PC-3 (cell line): ENCODE data around the gene SARDH. TPM values are rescaled to one million over a fixed set of nuclear protein-coding genes. Genes with fewer than 3 reads are reported as not detected.

Experiments used
- ATAC-seq: fragments of 200-7000 bp; cut with Tn5 transposase; 2 replicates; pipeline ENCODE4 v1.9.1; 2020; ENCODE audit warnings: mild to moderate bottlenecking, moderate library complexity
- BruUV-seq: library from RNA; stranded (reverse); fragments of 400-500 nt; replicated peaks from 2 replicates; lab custom pipeline; 2021; lab: Mats Ljungman, UMichigan
- CTCF ChIA-PET: fragments of 300-600 bp; sonication (Branson Sonifier 250); formaldehyde crosslinking; loops from one replicate; lab custom pipeline; 2022; ENCODE audit warnings: antibody characterized with exemption; lab: Charles Lee
- POLR2A ChIA-PET: fragments of 300-600 bp; sonication (Branson Sonifier 250); formaldehyde crosslinking; loops from one replicate; lab custom pipeline; 2022; ENCODE audit warnings: antibody characterized with exemption; ENCODE audit not compliant: unreplicated experiment; lab: Charles Lee
- DNase-seq: peaks from one replicate; pipeline ENCODE4 v3.0.0-alpha.2; 2015
- H2AFZ ChIP-seq: fragments of 300-600 bp; sonication (generic); 2 replicates; pipeline ENCODE4 v1.6.0; 2016; ENCODE audit warnings: antibody characterized with exemption, low read length
- H3F3A ChIP-seq: fragments of 300-600 bp; sonication (generic); one replicate; pipeline ENCODE4 v1.6.0; 2017; ENCODE audit warnings: antibody characterized with exemption, low read length, control low read depth, mild to moderate bottlenecking; ENCODE audit not compliant: unreplicated experiment
- H3K27ac ChIP-seq: fragments of 300-600 bp; sonication (generic); 2 replicates; pipeline ENCODE4 v1.5.1; 2016; ENCODE audit warnings: mild to moderate bottlenecking, low read length
- H3K27me3 ChIP-seq: fragments of 300-600 bp; sonication (generic); 2 replicates; pipeline ENCODE4 v1.6.1; 2016; ENCODE audit warnings: low read length, mixed read lengths
- H3K36me3 ChIP-seq: fragments of 300-600 bp; sonication (generic); 2 replicates; pipeline ENCODE4 v1.6.1; 2016; ENCODE audit warnings: low read depth, mixed run types, low read length, mixed read lengths
- H3K4me1 ChIP-seq: fragments of 300-600 bp; sonication (generic); 2 replicates; pipeline ENCODE4 v1.5.1; 2016; ENCODE audit warnings: low read length; ENCODE audit not compliant: insufficient read depth
- H3K4me2 ChIP-seq: fragments of 300-600 bp; sonication (generic); 2 replicates; pipeline ENCODE4 v1.6.0; 2016; ENCODE audit warnings: low read length
- H3K4me3 ChIP-seq: fragments of 300-600 bp; sonication (generic); 2 replicates; pipeline ENCODE4 v1.5.1; 2016; ENCODE audit warnings: mild to moderate bottlenecking, low read length, mixed read lengths
- H3K79me2 ChIP-seq: fragments of 300-600 bp; sonication (generic); 2 replicates; pipeline ENCODE4 v1.6.1; 2017; ENCODE audit warnings: low read length, mixed read lengths
- H3K9ac ChIP-seq: fragments of 300-600 bp; sonication (generic); 2 replicates; pipeline ENCODE4 v1.6.0; 2016; ENCODE audit warnings: mild to moderate bottlenecking, low read length
- H3K9me2 ChIP-seq: fragments of 300-600 bp; sonication (generic); replicated peaks from 2 replicates; pipeline ENCODE4 v1.6.1; 2016; ENCODE audit warnings: mixed run types, low read length, mixed read lengths
- H3K9me3 ChIP-seq: fragments of 300-600 bp; sonication (generic); 2 replicates; pipeline ENCODE4 v1.6.1; 2016; ENCODE audit warnings: low read length, mixed read lengths
- H4K20me1 ChIP-seq: fragments of 300-600 bp; sonication (generic); 2 replicates; pipeline ENCODE4 v1.6.1; 2016; ENCODE audit warnings: low read length, mixed read lengths
- CTCF ChIP-seq: fragments of 300-600 bp; sonication (generic); conservative IDR thresholded peaks from 2 replicates; pipeline ENCODE4 v1.5.1; 2017; ENCODE audit warnings: antibody characterized with exemption, low read depth, mild to moderate bottlenecking, low read length
- EZH2 ChIP-seq: fragments of 300-600 bp; sonication (generic); IDR thresholded peaks from one replicate; pipeline ENCODE4 v1.6.1; 2017; ENCODE audit warnings: antibody characterized with exemption, mild to moderate bottlenecking, low read length; ENCODE audit not compliant: unreplicated experiment
- EZH2phosphoT487 ChIP-seq: fragments of 300-600 bp; sonication (generic); IDR thresholded peaks from 2 replicates; pipeline ENCODE4 v1.6.1; 2018; ENCODE audit warnings: mild to moderate bottlenecking, antibody characterized with exemption, low read length, borderline replicate concordance
- intact Hi-C: fragments of 100-400 bp; cut with micrococcal nuclease; formaldehyde crosslinking; loops from 2 replicates; pipeline ENCODE4 v1.9.0; 2023
- total RNA-seq: library from RNA; depleted of rRNA; stranded (reverse); fragments of >200 nt; gene quantifications from 2 replicates; pipeline ENCODE4 v1.2.3, GENCODE V29; 2014

SARDH gene
- total RNA-seq, 1 experiment from 2014 or later: 3.4 TPM

- Histone ChIP-seq H2AFZ (no peak overlapping the region), H3K36me3 (no peaks in the 10 kb centered on the region), H3K4me1 (no peaks in the 10 kb centered on the region), H3K79me2 (no peaks in the 10 kb centered on the region), H3K27ac (no peak overlapping the region), H3K4me3 (no peak overlapping the region), H3K9ac (no peak overlapping the region), H3K4me2 (no peak overlapping the region), H4K20me1 (no peaks in the 10 kb centered on the region), H3K27me3 (no peaks in the 10 kb centered on the region), H3K9me2 (no peaks in the 10 kb centered on the region), H3F3A (no peaks in the 10 kb centered on the region), H3K9me3 (no peaks in the 10 kb centered on the region)
- no peak for ATAC-seq
- no TSS peak for BruUV-seq
- CTCF ChIA-PET: no interaction called here
- POLR2A ChIA-PET: no interaction called here
- DNase-seq: no peak
- TF ChIP-seq CTCF (no peak), EZH2phosphoT487 (no peak)
- intact Hi-C loops: no loop called here
Measured at GRCh38 chr9:133665535-133665934, 72.6 kb downstream of the SARDH start.

- H3K27me3 ChIP-seq: no peaks in the 10 kb centered on the region
Measured at GRCh38 chr9:133665096-133665495, 73.1 kb downstream of the SARDH start.

More at GRCh38 chr9:133665096-133665495, 73.1 kb downstream of the SARDH start:
- no peaks in the 10 kb centered on the region for H3K36me3 ChIP-seq
- no peak for TF ChIP-seq EZH2phosphoT487
- TF ChIP-seq EZH2: no peak
- TF ChIP-seq CTCF: no peak
- H3F3A ChIP-seq: no peaks in the 10 kb centered on the region
- no peak overlapping the region for H3K27ac ChIP-seq
- H3K9ac ChIP-seq: no peak overlapping the region
- CTCF ChIA-PET: no interaction called here
- no peak overlapping the region for H2AFZ ChIP-seq
- H4K20me1 ChIP-seq: no peaks in the 10 kb centered on the region
- H3K79me2 ChIP-seq: no peaks in the 10 kb centered on the region
- DNase-seq (no peak), ATAC-seq (no peak)
- no peak overlapping the region for H3K4me3 ChIP-seq
- no peaks in the 10 kb centered on the region for H3K9me3 ChIP-seq
- H3K9me2 ChIP-seq: no peaks in the 10 kb centered on the region
- POLR2A ChIA-PET: no interaction called here
- BruUV-seq: no TSS peak
- no peaks in the 10 kb centered on the region for H3K4me1 ChIP-seq
- intact Hi-C loops: no loop called here
- H3K4me2 ChIP-seq: no peak overlapping the region
